ENCODE results near the gene FAM163B. TPM values are rescaled to one million over a fixed set of nuclear protein-coding genes. Genes with fewer than 3 reads are reported as not detected.

Gene FAM163B
- total and polyA plus RNA-seq, 2 of the 8 experiments (the other 6 are each of a cell fraction or from before 2014, with no cell fraction given): 0.63 to 1.0 TPM

- no peak for TF ChIP-seq CTCF (IDR thresholded peaks at IDR 0.05; ENCODE audit: control extremely low read depth in 1 of 3, insufficient read depth in 1 of 3, low read depth in 1 of 3, low read length in 3 of 3)
These were observed 81.7 kb downstream of the FAM163B start (continued) for GRCh38 chr9:133527444-133527920.

Other genes starting within 250 kb of the FAM163B start
- gene SURF4, start 233.3 kb downstream of the FAM163B start, total RNA-seq (2021; fragmentation: NEBNext Ultra II Directional; extraction: Animal tissue kit (Norgen Biotek cat#: 25700)): 167 and 182 TPM in 2 replicates
- 176 and 201 TPM in 2 replicates for gene SURF4, start 233.3 kb downstream of the FAM163B start, polyA plus RNA-seq (2011; rRNA removed)
- not detected in 2 replicates for gene STKLD1, start 233.0 kb downstream of the FAM163B start, total RNA-seq (2021; fragmentation: NEBNext Ultra II Directional; extraction: Animal tissue kit (Norgen Biotek cat#: 25700))
- gene STKLD1, start 233.0 kb downstream of the FAM163B start, polyA plus RNA-seq (2011; rRNA removed): 0.26 and 0.55 TPM in 2 replicates
- gene REXO4, start 191.4 kb downstream of the FAM163B start, total RNA-seq (2021; fragmentation: NEBNext Ultra II Directional; extraction: Animal tissue kit (Norgen Biotek cat#: 25700)): 37.7 and 38.3 TPM in 2 replicates
- 19.1 and 27.2 TPM in 2 replicates for gene REXO4, start 191.4 kb downstream of the FAM163B start, polyA plus RNA-seq (2011; rRNA removed)
- gene ADAMTS13, start 187.0 kb downstream of the FAM163B start, total RNA-seq (2021; fragmentation: NEBNext Ultra II Directional; extraction: Animal tissue kit (Norgen Biotek cat#: 25700)): 5.1 and 5.8 TPM in 2 replicates
- 4.4 and 6.6 TPM in 2 replicates for gene ADAMTS13, start 187.0 kb downstream of the FAM163B start, polyA plus RNA-seq (2011; rRNA removed)
- gene CACFD1, start 149.4 kb downstream of the FAM163B start, total RNA-seq (2021; fragmentation: NEBNext Ultra II Directional; extraction: Animal tissue kit (Norgen Biotek cat#: 25700)): 13.3 and 13.4 TPM in 2 replicates
- gene CACFD1, start 149.4 kb downstream of the FAM163B start, polyA plus RNA-seq (2011; rRNA removed): 15.5 and 23.6 TPM in 2 replicates
- 16.6 and 17.9 TPM in 2 replicates for gene SLC2A6, start 130.3 kb downstream of the FAM163B start, total RNA-seq (2021; fragmentation: NEBNext Ultra II Directional; extraction: Animal tissue kit (Norgen Biotek cat#: 25700))
- 17.8 and 18.6 TPM in 2 replicates for gene SLC2A6, start 130.3 kb downstream of the FAM163B start, polyA plus RNA-seq (2011; rRNA removed)
- not detected in 2 replicates for gene MYMK, start 84.4 kb downstream of the FAM163B start, total RNA-seq (2021; fragmentation: NEBNext Ultra II Directional; extraction: Animal tissue kit (Norgen Biotek cat#: 25700))
- 0.30 TPM in 1 of 2 replicates, not detected in the other for gene MYMK, start 84.4 kb downstream of the FAM163B start, polyA plus RNA-seq (2011; rRNA removed)
- gene ADAMTSL2, start 74.7 kb downstream of the FAM163B start, total RNA-seq (2021; fragmentation: NEBNext Ultra II Directional; extraction: Animal tissue kit (Norgen Biotek cat#: 25700)): 0.69 and 0.74 TPM in 2 replicates
- 0.76 and 1.0 TPM in 2 replicates for gene ADAMTSL2, start 74.7 kb downstream of the FAM163B start, polyA plus RNA-seq (2011; rRNA removed)
- 0.29 TPM in 1 of 2 replicates, not detected in the other for gene DBH, start 27.0 kb upstream of the FAM163B start, total RNA-seq (2021; fragmentation: NEBNext Ultra II Directional; extraction: Animal tissue kit (Norgen Biotek cat#: 25700))
- 0.18 and 0.24 TPM in 2 replicates for gene DBH, start 27.0 kb upstream of the FAM163B start, polyA plus RNA-seq (2011; rRNA removed)
- gene SARDH, start 129.0 kb upstream of the FAM163B start, total RNA-seq (2021; fragmentation: NEBNext Ultra II Directional; extraction: Animal tissue kit (Norgen Biotek cat#: 25700)): 7.3 and 7.4 TPM in 2 replicates
- 6.4 and 13.1 TPM in 2 replicates for gene SARDH, start 129.0 kb upstream of the FAM163B start, polyA plus RNA-seq (2011; rRNA removed)

All from H1 (cell line).